ENCODE data around the gene TMX3.

DNA sequence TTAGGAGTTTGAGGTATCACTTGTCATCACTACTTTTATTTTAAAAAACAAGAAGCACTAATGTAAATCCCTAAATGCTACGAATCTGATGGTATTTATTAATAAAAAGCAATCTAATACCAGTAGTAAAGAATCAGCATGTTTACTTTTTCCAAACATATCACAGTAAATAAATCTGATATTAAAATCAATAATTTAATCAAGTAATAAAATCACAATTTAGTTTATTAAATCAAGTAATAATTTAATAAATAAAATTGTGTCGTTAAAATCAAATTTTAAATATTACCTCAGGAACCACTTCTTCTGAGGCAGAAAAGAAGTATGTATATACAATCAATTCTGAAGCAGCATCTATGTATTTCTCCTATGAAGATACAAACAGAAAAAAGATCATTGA, 18.0 kb downstream of the TMX3 start:
- TF ChIP-seq, protein P1, sequence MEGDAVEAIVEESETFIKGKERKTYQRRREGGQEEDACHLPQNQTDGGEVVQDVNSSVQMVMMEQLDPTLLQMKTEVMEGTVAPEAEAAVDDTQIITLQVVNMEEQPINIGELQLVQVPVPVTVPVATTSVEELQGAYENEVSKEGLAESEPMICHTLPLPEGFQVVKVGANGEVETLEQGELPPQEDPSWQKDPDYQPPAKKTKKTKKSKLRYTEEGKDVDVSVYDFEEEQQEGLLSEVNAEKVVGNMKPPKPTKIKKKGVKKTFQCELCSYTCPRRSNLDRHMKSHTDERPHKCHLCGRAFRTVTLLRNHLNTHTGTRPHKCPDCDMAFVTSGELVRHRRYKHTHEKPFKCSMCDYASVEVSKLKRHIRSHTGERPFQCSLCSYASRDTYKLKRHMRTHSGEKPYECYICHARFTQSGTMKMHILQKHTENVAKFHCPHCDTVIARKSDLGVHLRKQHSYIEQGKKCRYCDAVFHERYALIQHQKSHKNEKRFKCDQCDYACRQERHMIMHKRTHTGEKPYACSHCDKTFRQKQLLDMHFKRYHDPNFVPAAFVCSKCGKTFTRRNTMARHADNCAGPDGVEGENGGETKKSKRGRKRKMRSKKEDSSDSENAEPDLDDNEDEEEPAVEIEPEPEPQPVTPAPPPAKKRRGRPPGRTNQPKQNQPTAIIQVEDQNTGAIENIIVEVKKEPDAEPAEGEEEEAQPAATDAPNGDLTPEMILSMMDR (IDR thresholded peaks at IDR 0.05) = no peak
- TF ChIP-seq POLR2A (IDR thresholded peaks at IDR 0.05) = no peak

All from thyroid gland (tissue), 4 donors.